ENCODE data around the gene RILP.

Gene RILP

DNA sequence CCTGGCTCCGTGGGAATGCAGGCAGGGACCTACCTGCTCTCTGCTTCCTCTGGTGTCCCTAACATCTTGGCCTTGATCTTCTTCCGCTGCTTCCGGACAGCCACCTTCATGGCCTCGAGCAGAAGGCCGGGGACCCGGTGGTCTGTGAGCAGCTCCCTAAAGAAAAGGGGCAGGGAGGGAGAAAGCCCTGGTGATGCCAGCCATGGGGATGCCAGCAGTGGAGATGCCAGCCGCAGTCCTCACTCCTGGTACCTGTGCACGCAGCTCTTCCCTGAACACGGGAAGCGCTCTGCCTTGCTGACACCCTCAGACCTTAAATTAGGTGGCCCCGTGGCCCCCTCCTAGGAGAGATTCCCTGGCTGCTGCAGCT, 1.9 kb downstream of the RILP start:
- DNase-seq, result no peak

DNA sequence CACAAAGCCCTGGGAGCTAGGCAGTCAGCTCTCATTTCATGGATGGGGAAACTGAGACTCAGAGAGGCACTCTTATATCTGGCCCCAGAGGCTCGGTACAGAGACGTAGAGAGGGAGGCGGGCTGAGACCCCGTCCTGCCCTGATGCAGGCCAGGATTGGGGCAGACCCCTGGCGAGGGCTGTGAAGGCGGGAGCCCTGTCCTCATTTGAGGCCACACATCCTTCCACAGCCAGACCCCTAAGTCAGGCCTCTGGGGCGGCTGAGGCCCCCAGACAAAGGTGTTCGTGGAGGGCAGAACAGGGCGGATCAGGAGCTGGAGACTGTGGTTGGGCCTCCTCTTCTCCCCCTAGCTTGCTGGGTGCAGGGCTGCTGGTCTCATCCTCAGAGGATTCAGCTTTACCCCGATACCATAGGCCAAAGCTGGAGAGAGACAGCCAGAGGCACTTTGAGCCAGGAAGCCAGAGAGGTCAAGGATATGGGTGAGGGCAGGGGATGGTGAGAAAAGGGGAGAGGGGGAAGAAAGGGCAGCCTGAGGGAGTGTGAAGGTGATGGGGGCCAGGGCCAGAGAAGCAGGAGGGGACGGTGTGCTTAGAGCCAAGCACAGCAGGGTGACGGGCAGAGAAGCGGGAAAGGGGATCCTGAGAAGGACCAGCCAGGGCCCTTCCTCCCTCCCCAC, 3.3 kb downstream of the RILP start:
- DNase-seq, result no peak

DNA sequence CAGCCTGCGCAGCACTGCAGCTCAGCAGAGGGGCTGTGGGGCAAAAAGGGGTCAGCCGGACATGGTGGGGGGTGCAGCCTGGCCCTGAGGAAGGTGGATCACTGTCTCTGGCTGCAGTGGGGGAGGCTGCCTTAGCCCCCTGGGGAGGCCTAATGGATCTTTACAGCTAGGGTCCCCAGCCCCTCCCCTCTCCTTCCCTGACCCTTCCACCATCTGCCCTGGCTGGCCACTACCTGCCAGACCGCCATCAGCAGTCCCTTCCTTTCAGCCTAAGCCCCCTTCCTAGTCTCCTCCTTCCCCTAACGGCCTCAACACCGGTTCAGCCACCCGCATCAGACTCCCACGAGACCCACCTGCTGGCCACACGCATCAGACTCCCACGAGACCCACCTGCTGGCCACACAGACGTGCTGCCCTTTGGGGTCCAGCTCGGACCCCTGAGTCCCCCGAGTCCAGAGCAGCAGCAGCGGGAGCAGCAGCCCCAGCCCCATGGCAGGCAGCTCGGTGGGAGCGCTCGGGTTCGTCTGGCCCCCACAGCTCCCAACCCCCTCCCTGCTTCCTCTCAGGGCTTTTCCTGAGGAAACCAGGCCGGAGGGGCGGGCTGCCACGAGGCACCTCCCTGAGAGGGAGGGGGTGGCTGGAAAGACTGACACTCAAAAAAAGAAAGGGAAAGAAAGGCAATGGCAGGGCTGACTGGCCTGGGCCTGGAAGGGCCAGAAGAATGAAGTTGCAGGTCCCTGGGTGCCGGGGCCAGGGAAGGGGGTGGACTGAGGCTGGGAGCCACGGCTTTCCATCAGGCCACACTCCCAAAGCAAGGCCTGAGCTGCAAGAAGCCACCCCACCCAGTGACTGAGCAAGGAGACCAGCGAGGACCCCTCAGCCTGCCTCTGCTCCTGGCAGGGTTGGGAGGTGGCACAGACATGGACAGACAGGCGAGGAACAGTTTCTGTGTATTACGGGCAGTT, 4.2 kb downstream of the RILP start, which contains the start of gene SCARF1:
TSS of gene SCARF1 (minus strand) at position 526 of the 965 bp plus-strand sequence. CDS start at position 491, 35 bp downstream.
- DNase-seq, result no peak

DNA sequence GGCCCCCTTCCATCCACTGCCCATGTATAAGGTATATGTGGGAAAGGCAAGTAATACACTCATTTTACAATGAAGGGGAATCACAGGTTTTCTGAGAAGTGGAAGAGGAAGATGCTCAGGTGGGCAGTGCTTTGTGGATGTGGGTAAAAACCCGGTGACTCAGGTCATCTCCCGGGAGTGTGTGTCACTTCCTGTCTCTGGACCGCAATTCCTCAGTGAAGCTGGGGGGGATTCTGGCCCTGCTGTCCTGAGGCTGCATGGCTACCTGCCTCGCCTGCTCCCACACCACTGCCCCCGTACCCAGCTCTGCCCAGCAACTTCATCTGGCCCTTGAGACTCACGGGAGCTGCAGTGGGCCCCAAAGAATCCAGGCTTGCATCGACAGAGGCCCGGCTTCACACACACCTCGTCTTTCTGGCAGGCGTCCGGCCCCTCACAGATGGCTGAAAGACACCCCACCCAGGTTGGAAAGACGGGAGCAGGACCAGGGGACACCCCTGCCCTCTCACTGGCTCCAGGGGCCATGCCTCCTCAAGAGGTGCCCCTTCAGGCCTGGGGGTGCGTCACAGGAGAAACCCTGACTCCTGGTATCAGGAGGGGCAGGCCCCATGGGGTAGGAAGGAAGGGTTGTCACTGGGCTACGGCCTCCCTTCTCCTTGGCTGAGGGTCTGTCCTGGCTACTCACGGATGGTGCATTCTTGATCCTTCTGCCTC, 5.0 kb downstream of the RILP start:
- DNase-seq, result no peak

DNA sequence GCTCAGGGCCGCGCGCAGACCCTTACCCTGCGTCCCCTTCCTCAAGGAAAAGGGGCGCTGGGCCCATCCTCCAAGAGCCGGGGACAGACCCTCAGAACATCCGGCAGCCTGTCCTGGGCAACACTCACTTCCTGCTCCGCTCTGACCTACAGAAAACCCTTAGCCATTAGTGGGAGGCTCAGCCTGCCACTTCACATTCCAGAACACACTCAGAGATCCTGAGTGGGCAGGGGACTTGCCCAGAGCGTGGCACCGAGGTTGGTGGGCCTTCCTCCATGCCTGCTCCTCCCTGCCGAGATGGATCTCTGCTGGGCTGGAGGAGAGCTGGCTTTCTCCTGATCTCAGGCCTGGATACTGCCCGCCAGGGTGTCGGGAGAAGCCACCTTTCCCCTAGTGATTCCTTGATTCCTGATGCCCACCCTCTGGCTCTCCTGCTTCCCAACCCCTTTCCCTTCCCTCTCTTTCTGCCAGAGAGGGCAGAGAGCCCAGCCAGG, 5.6 kb downstream of the RILP start:
- DNase-seq, result no peak

DNA sequence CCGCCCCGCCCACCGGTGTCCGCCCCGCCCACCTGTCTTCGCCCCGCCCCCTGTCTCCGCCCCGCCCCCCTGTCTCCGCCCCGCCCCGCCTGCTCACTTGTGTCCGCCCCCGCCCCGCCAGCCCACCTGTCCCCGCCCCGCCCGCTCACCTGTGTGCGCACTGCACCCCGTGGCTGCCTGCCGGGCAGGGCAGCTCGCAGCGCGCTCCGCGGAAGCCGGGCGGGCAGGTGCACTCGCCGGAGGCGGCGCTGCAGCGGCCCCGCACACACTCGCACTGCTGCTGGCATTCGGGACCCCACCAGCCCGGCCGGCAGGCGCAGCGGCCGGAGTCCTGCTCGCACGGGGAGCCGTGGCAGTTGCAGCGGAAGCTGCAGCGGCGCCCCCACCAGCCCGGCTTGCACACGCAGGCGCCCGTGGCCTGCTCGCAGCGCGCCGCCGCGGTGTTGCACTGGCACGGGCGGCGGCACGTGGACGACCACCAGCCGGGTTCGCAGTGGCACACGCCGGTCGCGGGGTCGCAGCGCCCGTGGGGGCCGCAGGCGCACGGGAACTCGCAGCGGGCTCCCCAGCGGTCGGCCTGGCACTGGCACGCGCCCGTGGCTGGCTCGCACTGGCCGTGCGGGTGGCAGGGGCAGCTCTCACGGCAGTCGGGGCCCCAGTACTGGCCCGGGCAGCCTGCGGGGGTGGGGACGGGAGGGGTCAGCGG, 6.2 kb downstream of the RILP start:
- peak; percentile 60 for DNase-seq

DNA sequence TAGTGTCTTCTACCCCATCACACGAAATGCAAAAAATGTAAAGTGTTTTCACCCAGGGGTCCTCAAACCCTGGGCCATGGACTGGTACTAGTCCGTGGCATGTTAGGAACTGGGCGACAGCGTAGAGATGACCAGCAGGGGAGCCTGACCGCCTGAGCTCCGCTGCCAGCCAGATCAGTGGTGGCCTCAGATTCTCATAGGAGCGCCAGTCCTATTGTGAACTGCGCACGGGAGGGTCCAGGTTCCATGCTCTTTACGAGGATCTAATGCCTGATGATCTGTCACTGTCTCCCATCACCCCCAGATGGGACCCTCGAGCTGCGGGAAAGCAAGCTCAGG, 8.6 kb downstream of the RILP start:
- DNase-seq, result no peak

DNA sequence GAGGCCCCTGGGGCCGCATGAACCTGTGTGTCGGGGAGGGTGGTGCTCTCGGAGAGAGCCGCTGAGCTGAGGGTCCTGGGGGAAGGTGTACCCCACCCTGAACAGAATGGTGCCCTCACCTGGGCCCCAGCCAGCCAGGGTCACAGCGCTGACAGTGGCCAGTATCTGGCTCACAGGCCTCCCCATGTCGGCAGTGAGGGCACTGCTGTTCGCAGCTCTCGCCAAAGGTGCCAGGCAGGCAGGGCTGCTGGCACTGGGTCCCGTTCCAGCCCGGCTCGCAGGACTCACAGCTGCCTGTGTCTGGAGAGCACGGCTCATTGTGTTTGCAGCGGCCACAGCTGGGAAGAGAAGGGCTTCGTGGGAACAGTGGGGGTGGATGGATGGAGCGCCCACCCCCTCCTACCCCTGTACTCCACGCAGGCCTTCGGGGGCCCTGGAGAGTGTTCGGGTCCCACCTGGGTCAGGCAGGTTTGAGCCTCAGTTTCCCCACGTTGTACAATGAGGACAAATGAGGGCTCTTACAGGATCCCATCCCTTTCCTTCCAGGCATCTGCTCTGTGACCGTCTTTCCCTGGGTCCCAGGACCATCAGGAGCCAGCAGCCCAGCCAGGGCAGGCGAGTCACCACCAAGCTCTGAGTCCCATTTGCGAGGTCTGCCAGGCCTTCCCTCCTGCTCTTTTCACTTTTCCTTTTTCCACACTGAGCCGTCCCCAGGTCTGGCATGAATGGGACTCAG, 9.2 kb downstream of the RILP start:
- no peak for DNase-seq

DNA sequence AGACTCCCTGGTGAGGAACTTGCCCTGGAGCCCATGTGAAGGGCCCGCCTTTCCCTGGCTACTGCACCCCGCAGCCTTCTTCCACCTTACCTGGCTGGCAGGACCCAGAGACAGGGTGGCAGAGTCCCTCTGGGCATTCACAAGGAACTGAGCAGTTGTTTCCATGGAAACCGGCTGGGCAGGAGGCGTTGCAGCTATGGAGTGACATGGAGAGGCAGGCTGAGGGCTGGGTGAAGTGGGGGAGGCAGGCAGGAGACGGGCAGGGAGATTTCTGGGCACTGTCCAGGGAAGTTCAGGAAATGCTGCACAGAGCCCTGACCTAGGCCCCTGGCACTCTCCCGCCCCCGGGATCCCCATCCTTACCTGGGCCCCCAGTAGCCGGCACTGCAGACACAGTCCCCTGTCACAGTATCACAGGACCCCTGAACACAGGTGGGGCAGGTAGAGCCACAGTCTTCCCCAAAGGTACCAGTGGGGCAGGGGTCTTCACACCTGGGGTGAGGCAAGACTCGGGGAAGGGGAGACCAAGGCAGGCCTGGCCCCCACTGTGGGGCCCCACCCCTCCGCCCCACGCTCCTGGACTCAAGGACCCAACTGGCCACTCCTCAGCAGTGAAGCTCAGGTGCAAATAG, 10.0 kb downstream of the RILP start:
- DNase-seq, result no peak

DNA sequence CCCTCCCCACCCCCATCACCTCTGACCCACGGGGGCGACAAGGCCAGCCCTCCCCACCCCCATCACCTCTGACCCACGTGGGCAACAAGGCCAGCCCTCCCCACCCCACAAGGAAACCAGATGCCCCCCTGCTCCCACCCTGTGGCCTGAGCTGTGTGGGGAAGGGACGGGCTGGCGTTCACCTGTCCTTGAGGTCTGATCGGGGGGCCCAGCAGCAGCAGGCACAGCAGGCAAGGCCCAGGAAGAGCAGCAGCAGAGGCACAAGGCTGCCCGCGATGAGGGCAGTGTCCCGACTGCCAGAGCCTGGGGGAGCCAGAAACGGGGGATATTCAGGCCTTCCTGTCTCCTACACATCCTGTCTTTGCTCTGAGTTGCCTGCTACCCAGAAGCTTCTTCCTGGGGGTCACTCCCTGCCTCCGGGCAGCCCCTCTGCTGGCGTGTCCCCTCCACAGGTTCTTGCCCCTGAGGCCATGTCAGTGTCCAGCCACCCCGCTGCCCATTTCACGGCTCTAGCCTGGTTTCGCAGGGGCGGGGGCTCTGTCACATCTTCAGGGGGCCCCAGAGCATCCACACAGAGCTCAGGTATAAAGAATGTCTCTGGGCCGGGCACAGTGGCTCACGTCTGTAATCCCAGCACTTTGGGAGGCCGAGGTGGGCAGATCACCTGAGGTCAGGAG, 10.9 kb downstream of the RILP start:
- DNase-seq, result no peak

DNA sequence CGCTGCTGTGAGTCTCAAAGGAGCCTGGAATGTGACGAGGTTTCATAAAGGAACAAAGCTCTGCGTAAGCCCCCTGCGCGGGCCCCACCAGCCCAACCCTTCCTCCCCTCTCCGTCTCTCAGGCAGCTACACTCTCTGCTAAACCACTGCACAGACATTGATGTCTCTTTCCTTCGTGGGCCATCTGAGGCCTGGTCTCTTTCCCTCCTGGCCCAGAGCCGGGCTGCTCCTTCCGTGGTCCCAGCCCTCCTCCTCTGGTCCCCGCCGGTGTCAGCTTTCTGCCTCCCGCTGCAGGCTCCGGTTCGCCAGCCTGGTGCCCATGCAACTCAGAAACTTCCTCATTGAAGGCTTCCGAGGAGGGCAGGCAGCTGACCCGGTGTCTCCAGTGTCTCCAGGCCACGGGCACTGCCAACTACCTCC, 11.5 kb downstream of the RILP start:
- DNase-seq, result no peak

DNA sequence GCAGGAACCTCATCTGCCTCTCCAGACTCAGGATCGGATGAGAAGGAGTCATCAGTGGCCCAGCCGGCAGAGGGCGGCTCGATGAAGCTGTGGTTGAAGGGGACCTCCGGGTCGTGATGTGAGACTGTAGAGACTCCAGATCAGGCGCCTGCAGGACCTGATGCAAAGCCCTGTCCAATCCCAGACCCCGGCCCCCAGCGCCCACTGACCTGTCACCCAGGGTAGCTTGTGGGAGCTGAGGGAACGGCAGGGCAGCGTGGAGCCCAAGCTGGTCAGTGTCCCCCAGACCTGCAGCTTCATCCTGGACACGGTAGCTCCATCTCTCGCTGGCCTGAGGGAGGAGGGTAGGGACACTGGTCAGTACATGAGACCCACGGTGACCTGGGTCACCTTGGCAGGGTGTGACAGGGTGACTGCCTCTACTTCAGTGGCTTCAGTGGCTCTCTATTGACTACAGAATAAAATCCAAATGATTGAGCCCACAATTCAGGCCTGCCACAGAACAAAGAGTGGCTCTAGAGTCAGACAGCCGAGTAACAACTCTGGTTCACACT, 12.9 kb downstream of the RILP start:
- no peak for DNase-seq

DNA sequence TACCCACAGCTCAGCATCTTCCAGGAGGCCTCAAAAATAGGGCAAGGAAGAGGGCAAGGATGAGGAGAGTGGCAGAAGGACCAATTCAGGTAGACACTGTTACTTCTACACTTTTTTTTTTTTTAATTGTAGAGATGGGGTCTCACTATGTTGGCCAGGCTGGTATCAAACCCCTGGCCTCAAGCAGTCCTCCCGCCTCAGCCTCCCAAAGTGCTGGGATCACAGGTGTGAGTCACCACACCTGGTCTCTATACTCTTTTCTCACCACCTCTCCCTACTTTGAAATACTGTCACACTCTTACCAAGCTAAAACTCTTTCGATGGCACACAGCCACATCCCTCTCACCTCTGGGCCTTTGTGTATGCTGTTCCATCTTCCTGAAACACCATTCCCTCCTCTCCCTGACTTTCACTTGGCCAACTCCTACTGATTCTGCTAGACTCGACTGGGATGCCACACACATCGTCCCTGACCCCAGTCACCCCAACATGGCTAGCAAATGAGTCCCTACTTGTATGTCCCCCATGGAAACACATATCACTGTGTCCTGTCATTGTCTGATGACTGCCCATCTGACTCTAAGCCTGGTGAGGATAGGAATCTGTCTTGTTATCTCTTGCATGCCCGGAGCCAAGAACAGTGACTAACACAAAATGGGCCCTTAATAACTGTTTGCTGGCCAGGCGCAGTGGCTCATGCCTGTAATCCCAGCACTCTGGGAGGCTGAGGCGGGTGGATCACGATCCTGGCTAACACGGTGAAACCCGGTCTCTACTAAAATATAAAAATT, 13.8 kb downstream of the RILP start:
- no peak for DNase-seq

DNA sequence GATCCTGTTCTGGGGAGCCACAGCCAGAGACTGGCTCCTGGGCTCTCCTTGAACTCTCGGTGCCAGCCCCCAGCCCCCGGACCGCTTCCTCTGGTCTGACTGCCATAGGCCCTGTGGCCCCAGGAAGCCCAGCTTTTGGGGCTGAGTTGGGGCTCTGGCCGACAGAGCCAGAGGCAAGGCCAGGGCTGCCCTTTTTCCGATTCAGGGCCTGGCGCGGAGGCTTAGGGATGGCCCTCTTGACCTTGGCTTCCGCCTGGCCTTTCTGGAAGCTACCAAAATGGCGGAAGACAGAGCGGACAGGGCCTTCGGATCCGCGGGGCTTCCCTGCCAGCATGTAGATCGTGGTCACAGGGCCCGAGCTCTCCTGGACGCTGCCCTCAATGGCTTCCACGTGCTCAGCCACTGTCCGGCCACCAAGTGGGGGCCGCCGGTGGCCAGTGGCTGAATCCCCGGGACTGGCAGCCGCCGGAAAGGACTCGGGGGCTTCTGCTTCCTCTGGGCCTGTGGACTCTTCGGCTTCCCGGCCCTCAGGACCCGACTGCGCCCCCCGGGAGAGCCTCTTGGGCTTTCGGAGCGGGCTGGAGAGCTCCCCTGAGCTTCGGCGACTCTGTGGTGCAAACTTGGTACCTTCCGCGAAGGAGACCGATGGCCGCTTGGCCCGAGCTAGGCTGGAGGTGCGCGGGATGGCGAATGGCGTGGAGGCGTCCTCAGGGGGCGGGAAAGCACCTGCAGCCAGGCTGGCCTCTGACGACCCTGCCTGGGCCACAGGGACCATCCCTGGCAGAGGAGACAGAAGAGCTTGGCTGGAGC, 14.6 kb downstream of the RILP start:
- no peak for DNase-seq

DNA sequence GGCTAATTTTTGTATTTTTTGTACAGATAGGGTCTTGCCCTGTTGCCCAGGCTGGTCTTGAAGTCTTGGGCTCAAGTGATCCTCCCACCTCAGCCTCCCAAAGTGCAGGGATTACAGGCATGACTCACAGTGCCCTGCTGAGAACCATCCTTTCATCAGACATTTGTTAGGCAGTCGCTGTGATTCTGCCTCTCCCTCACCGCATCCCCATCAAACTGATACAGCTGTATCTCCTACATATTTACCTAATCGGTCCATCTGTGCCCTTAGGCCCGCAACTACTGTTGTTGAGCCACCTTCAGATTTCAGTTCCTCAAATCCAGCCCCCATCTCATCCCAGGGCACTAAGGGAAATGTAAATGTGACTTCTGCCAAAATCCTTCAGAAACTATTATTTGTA, 19.0 kb downstream of the RILP start:
- DNase-seq, result no peak

DNA sequence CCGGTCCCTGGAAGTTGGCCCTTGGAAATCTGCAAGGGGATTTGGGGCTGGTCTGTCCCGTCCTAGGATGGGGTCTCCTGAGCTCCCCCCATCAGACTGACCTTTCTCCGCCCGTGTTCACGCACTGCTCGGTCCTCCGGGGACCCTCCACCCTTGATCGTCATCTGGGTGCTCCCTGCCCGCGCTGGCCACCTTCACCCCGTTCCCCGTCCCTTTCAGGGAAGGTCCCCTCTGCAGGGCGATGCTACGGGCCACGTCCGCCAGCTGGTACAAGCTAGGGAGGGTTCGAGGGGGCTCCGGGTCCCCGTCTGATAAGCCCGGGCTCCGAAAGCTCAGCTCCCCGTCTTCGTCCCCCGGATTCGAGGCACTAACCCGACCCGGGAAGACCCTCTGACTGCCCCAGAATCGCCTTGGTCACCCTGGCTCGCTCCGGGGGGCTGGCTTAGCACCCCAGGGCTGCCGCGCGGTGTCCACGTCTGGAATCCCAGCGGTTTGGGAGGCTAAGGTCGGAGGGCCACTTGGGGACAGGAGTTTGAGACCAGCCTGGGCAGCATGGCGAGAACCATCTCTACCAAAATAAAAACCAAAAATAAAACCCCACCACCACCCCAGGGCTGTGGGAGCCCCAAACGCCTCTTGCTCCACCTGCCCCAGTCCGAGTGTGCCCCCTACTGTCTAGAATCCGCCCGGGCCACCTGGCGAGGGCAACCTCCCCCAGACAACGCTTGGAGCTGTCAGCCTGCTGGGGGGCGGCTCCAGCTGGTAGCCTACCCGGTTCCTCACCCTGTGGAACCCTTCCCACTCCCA, 20.0 kb downstream of the RILP start:
- peak; percentile 77 for DNase-seq

DNA sequence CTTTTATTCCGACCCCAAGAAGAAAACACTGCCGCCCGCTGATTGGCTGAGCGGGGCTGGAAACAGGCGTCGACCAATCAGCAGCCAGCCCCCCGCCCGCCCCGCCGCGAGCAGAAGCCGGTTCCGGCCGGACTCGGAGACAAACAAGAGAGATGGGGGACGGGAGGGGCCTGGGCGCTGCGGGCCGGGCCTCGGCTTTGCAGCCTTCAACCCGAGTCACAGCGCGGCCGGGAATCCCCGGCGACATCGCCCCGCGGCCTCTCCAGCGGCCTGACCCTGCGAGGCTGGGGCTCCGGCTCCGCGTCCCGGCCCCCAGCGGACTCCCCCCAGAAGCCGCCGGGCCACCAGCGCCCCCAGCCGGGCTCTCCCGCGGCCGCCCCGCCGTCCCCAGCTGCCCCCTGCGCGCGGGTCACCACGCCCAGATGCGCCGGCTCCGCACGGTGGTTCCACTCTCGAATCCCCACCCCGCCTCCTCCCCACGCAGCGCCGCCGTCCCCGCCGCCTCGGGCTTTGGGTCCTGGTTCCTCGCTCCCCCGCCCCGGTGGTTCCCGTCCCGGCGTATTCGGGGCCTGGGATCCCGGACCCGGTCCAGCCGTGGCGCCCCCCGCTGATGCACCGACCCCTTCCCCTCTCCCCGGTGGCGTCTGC, 20.7 kb downstream of the RILP start:
- peak; percentile 90 for DNase-seq
